ENCODE results near the gene GRIN3B.

DNA sequence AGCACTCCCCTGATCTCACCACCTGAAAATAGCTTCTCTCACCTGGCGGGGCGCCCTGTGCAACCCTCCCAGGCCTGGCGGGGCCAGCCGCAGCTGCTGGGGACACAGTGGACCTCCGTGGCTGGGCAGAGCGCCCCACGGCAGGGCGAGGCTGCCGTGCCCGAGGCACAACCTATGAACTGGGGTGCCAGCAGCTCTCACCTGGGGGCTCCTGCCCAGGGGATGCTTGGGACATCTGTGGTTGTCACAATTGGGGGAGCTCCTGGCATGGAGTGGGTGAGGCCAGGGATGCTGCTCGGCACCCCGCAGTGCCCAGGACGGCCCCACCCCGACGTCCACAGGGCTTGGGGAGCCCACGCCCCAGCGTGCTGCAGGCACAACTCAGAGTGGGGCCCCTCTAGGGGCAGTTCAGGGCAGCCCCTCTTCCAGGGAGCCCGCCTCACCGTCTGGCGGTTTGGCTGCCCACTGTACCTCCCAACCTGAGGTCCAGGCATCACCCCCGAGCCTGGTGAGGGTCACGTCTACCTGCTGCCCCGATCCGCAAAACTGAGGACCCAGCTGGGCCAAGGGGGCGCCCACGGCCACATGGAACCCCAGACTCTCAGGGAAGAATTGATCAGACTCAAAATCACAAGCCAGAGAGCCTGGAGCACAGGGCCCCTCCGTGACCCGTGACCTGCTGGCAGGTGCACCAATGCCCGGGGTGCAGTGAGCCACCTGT, 15.0 kb downstream of the GRIN3B start:
- no peak for TF ChIP-seq CTCF (IDR thresholded peaks at IDR 0.05; ENCODE audit: insufficient read depth, low read length)
- TF ChIP-seq REST (IDR thresholded peaks at IDR 0.05; ENCODE audit: insufficient replicate concordance, low read depth) = no peak
- TF ChIP-seq POLR2AphosphoS5 (IDR thresholded peaks at IDR 0.05; ENCODE audit: low read depth) = no peak
- no peak for TF ChIP-seq SPI1 (IDR thresholded peaks at IDR 0.05; ENCODE audit: borderline replicate concordance, low read depth)
- no peak for TF ChIP-seq GABPA (IDR thresholded peaks at IDR 0.05; ENCODE audit: low read depth)
